HG02943 (cell line): ENCODE data around the gene ZFP36L1.

Experiments
- ATAC-seq: cut with Tn5 transposase; IDR thresholded peaks from one replicate; pipeline ENCODE4 v1.9.1; 2021; ENCODE audit warnings: mild to moderate bottlenecking, low read depth, moderate library complexity; ENCODE audit not compliant: unreplicated experiment

Gene ZFP36L1

GRCh38 chr14:68785534-68786490, 7.1 kb downstream of the ZFP36L1 start:
- ATAC-seq: no peak

- no peak for ATAC-seq
Observed at GRCh38 chr14:68784978-68785533, 7.8 kb downstream of the ZFP36L1 start.

- ATAC-seq: no peak
Observed at GRCh38 chr14:68784226-68784910, 8.5 kb downstream of the ZFP36L1 start.

GRCh38 chr14:68783408-68784225, 9.2 kb downstream of the ZFP36L1 start:
- no peak for ATAC-seq

GRCh38 chr14:68782091-68782981, 10.5 kb downstream of the ZFP36L1 start:
- ATAC-seq: no peak

GRCh38 chr14:68781161-68782021, 11.5 kb downstream of the ZFP36L1 start:
- ATAC-seq: no peak

GRCh38 chr14:68780358-68781160, 12.3 kb downstream of the ZFP36L1 start:
- ATAC-seq: no peak

- no peak for ATAC-seq
Observed at GRCh38 chr14:68779761-68780323, 13.0 kb downstream of the ZFP36L1 start.

- ATAC-seq: no peak
Observed at GRCh38 chr14:68777644-68778043, 15.2 kb downstream of the ZFP36L1 start.

- no peak for ATAC-seq
Observed at GRCh38 chr14:68775614-68776126, 17.2 kb downstream of the ZFP36L1 start.

GRCh38 chr14:68774771-68775613, 17.9 kb downstream of the ZFP36L1 start:
- no peak for ATAC-seq

- no peak for ATAC-seq
Observed at GRCh38 chr14:68772761-68773381, 20.0 kb downstream of the ZFP36L1 start.

GRCh38 chr14:68771631-68772030, 21.2 kb downstream of the ZFP36L1 start:
- ATAC-seq: no peak

- no peak for ATAC-seq
Observed at GRCh38 chr14:68770553-68771286, 22.1 kb downstream of the ZFP36L1 start.

- no peak for ATAC-seq
Observed at GRCh38 chr14:68770051-68770450, 22.8 kb downstream of the ZFP36L1 start.
